ENCODE results near the gene SEPHS2.

The SEPHS2 gene

GRCh38 chr16:30395992-30396585 lies 49.6 kb downstream of the SEPHS2 start (continued):
- TF ChIP-seq HOXA7 (CRISPR knock-in tag; IDR thresholded peaks at IDR 0.05; ENCODE audit: borderline replicate concordance), result no peak

DNA sequence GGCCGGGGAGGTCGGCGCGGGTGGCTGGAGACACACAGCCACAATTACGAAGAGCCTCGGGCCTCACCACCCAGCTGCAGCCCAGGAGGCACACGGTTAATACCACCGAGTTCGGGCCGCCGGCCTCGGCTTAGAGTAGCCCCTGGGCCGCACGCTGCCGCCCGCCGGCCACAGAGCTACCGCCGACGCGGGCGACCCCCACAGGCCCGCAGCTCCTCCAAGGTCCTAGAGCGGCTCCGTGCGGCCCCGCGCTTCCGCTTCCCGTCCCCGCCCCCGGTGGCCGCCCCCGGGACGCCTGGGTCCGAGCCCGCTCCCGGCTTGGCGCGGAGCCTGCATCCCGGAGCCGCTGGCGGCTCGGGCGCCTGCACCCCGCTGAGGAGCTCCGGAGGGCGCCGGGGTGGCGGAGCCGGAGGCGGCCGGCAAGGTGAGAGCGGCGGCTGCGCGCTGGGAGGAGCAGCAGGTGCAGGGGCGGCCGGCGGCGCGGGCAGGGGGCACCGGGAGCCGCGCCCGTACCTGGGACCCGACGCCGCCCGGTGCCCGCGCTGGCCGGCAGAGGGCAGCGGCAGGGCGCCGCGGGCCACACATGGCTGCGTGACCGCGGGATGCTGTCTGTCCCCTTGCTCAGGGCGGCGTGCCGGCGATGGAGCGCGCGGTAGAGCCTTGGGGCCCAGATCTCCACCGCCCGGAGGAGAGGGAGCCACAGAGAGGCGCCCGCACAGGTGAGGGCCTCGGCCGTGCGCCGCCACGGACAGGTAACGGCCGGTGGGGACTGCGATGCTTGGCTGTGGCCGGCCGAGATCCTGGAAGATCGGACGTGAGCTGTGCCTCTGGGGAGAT lies 50.3 kb downstream of the SEPHS2 start, which contains the start of gene ZNF48:
ZNF48 (plus strand) TSS at position 266 of the 837 bp plus-strand sequence; CDS start at position 641, 375 bp downstream.
- peak within 1 kb of the TSS; percentile 71 for H3K4me3 ChIP-seq (ENCODE audit: low read depth, low read length)
- CTCF ChIA-PET, result interaction anchor here (0.5 to 3.3 kb wide), 13 partner anchors 12 to 271 kb away, joined by 3 to 27 read pairs (median 5); partner anchors contain the start of genes DCTPP1, TBC1D10B, ZNF688 and ZNF771
- H3K4me1 ChIP-seq (ENCODE audit: control insufficient read depth, insufficient read depth, low read length), result peaks cover 16% of the 10 kb centered on the region
- peaks cover 0 to 27% of the 10 kb centered on the region in 2 experiments; a peak in 2 of 3 replicates for H3K36me3 ChIP-seq (ENCODE audit: control insufficient read depth in 2 of 2, insufficient read depth in 1 of 2, low read length in 2 of 2)
- H3K9me3 ChIP-seq (ENCODE audit: control insufficient read depth, insufficient read depth, low read depth, low read length), result no peaks in the 10 kb centered on the region
- peak within 1 kb of the TSS; percentile 84 for H3K27ac ChIP-seq (ENCODE audit: extremely low read depth, low read depth, low read length)
- POLR2A ChIA-PET, result interaction anchor here (0.9 to 3.2 kb wide), 16 partner anchors 9 to 330 kb away, joined by 3 to 44 read pairs (median 5); partner anchors contain the start of genes ALDOA, CD2BP2, DCTPP1 and SEPTIN1
- TF ChIP-seq ZNF639 (tag by site-specific recombination; IDR thresholded peaks at IDR 0.05), result peak; percentile 84
- TF ChIP-seq ZNF112 (tag by site-specific recombination; IDR thresholded peaks at IDR 0.05), result no peak
- TF ChIP-seq, protein P1, sequence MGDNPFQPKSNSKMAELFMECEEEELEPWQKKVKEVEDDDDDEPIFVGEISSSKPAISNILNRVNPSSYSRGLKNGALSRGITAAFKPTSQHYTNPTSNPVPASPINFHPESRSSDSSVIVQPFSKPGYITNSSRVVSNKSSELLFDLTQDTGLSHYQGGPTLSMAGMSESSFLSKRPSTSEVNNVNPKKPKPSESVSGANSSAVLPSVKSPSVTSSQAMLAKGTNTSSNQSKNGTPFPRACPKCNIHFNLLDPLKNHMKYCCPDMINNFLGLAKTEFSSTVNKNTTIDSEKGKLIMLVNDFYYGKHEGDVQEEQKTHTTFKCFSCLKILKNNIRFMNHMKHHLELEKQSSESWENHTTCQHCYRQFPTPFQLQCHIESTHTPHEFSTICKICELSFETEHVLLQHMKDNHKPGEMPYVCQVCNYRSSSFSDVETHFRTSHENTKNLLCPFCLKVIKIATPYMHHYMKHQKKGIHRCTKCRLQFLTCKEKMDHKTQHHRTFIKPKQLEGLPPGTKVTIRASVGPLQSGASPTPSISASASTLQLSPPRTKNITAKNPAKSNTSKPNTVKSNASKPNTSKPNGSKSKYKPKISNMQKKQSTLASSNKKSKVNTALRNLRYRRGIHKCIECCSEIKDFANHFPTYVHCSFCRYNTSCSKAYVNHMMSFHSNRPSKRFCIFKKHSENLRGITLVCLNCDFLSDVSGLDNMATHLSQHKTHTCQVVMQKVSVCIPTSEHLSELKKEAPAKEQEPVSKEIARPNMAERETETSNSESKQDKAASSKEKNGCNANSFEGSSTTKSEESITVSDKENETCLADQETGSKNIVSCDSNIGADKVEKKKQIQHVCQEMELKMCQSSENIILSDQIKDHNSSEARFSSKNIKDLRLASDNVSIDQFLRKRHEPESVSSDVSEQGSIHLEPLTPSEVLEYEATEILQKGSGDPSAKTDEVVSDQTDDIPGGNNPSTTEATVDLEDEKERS (tag by site-specific recombination; IDR thresholded peaks at IDR 0.05), result no peak
- TF ChIP-seq ZNF843 (tag by site-specific recombination; IDR thresholded peaks at IDR 0.05), result 0 out of 2 replicates have a peak, but pooled peaks have one; percentile 55
- no peak for TF ChIP-seq ZNF423 (tag by site-specific recombination; IDR thresholded peaks at IDR 0.05)
- 0 out of 2 replicates have a peak, but pooled peaks have one; percentile 9 for TF ChIP-seq REPIN1 (tag by site-specific recombination; IDR thresholded peaks at IDR 0.05; ENCODE audit: low read depth)
- no peak for TF ChIP-seq ZNF19 (tag by site-specific recombination; IDR thresholded peaks at IDR 0.05; ENCODE audit: low read depth)
- TF ChIP-seq ZNF114 (tag by site-specific recombination; IDR thresholded peaks at IDR 0.05), result no peak
- TF ChIP-seq ZNF529 (tag by site-specific recombination; IDR thresholded peaks at IDR 0.05; ENCODE audit: insufficient replicate concordance), result no peak
- TF ChIP-seq ZNF544 (tag by site-specific recombination; IDR thresholded peaks at IDR 0.05), result no peak
- no peak for TF ChIP-seq ZNF621 (tag by site-specific recombination; IDR thresholded peaks at IDR 0.05)
- TF ChIP-seq, protein P2, sequence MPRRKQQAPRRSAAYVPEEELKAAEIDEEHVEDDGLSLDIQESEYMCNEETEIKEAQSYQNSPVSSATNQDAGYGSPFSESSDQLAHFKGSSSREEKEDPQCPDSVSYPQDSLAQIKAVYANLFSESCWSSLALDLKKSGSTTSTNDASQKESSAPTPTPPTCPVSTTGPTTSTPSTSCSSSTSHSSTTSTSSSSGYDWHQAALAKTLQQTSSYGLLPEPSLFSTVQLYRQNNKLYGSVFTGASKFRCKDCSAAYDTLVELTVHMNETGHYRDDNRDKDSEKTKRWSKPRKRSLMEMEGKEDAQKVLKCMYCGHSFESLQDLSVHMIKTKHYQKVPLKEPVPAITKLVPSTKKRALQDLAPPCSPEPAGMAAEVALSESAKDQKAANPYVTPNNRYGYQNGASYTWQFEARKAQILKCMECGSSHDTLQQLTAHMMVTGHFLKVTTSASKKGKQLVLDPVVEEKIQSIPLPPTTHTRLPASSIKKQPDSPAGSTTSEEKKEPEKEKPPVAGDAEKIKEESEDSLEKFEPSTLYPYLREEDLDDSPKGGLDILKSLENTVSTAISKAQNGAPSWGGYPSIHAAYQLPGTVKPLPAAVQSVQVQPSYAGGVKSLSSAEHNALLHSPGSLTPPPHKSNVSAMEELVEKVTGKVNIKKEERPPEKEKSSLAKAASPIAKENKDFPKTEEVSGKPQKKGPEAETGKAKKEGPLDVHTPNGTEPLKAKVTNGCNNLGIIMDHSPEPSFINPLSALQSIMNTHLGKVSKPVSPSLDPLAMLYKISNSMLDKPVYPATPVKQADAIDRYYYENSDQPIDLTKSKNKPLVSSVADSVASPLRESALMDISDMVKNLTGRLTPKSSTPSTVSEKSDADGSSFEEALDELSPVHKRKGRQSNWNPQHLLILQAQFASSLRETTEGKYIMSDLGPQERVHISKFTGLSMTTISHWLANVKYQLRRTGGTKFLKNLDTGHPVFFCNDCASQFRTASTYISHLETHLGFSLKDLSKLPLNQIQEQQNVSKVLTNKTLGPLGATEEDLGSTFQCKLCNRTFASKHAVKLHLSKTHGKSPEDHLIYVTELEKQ (tag by site-specific recombination; IDR thresholded peaks at IDR 0.05; ENCODE audit: borderline replicate concordance), result no peak; the same call in 1 of the 2 replicates
- TF ChIP-seq KLF16 (tag by site-specific recombination; IDR thresholded peaks at IDR 0.05), result peak; percentile 97
- TF ChIP-seq OVOL3 (tag by site-specific recombination; IDR thresholded peaks at IDR 0.05), result peak; percentile 42; the same call in 1 of the 2 replicates
- TF ChIP-seq ATF2 (tag by site-specific recombination; IDR thresholded peaks at IDR 0.05; ENCODE audit: low read depth), result no peak
- TF ChIP-seq, protein P3, sequence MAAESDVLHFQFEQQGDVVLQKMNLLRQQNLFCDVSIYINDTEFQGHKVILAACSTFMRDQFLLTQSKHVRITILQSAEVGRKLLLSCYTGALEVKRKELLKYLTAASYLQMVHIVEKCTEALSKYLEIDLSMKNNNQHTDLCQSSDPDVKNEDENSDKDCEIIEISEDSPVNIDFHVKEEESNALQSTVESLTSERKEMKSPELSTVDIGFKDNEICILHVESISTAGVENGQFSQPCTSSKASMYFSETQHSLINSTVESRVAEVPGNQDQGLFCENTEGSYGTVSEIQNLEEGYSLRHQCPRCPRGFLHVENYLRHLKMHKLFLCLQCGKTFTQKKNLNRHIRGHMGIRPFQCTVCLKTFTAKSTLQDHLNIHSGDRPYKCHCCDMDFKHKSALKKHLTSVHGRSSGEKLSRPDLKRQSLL (tag by site-specific recombination; IDR thresholded peaks at IDR 0.05), result peak; percentile 100
- TF ChIP-seq ZNF600 (tag by site-specific recombination; IDR thresholded peaks at IDR 0.05), result peak; percentile 79
- TF ChIP-seq, protein P4, sequence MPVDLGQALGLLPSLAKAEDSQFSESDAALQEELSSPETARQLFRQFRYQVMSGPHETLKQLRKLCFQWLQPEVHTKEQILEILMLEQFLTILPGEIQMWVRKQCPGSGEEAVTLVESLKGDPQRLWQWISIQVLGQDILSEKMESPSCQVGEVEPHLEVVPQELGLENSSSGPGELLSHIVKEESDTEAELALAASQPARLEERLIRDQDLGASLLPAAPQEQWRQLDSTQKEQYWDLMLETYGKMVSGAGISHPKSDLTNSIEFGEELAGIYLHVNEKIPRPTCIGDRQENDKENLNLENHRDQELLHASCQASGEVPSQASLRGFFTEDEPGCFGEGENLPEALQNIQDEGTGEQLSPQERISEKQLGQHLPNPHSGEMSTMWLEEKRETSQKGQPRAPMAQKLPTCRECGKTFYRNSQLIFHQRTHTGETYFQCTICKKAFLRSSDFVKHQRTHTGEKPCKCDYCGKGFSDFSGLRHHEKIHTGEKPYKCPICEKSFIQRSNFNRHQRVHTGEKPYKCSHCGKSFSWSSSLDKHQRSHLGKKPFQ (tag by site-specific recombination; IDR thresholded peaks at IDR 0.05), result no peak
- no peak for TF ChIP-seq ZFP3 (tag by site-specific recombination; IDR thresholded peaks at IDR 0.05; ENCODE audit: low read depth)
- no peak for TF ChIP-seq ZSCAN16 (tag by site-specific recombination; IDR thresholded peaks at IDR 0.05)
- TF ChIP-seq ZBTB8A (tag by site-specific recombination; IDR thresholded peaks at IDR 0.05), result peak; percentile 93

Data from HEK293 (cell line).